Anterior cingulate cortex (tissue), 58 donors: Measurements from ENCODE around the gene PRCD.

Source experiments
- DNase-seq, 58 donors: peaks; one replicate each; lab custom pipeline; 2025; lab: John Stamatoyannopoulos, UW

The PRCD gene

GRCh38 chr17:76565728-76566612 is 26.1 kb downstream of the PRCD start:
- DNase-seq = no peak

GRCh38 chr17:76566613-76566943 is 26.7 kb downstream of the PRCD start:
- DNase-seq = no peak

GRCh38 chr17:76566988-76567431 is 27.2 kb downstream of the PRCD start:
- no peak for DNase-seq

DNA sequence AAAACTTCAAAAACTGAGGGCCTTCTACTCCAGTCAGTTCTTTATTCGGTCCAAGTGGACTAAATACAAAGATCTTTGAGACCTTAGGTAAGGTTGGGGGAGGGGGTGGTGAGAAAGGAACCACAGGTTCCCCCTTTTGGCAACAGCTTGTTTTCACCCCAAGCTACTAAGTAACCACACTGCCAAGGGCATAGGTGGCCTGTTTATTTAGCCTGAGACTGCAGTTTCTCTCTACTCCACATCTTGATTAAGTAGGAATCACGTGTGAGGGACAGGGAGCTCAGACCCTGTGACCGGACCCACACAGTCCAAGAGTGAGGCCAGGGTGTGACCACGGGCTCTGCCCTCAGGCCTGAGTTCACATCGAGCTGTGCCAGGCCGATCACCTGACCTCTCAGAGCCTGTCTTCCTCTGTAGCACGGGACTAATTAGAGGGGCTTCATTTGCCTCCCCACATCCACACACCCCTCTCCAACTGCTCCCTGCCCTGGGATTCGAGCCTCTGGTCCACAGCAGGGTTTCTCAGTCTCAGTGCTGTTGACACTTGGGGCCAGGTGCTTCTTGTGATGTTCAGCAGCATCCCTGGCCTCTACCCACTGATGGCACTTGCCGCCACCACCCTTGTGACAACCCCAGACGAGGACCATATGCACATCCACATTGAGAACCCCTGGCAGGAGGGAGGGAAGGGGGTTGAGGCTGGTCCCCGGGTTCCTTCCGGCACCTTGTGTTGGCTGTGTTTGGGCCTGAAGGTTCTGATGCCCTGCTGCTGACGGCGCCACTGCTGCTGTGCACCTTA is 28.0 kb downstream of the PRCD start:
- DNase-seq = no peak

DNA sequence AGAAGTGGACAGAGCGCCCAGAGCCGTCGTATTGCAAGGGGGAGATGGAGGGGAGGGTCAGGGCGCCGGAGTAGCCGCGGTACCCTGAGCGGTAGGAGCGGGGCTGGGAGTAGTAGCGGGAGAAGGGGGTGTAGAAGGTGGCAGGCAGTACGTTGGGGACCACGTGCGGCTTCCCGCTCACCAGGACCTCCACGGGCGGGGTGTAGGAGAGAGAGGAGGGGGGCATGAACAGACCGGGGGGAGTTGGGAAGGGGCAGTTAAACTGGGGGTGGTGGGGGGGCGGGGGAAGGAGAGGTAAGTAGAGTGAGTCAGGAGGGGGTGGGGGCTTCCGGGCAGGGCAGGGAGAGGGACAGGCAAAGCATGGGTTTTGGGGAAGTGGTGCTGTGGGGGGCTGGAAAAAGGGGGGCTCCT is 29.0 kb downstream of the PRCD start:
- no peak for DNase-seq

DNA sequence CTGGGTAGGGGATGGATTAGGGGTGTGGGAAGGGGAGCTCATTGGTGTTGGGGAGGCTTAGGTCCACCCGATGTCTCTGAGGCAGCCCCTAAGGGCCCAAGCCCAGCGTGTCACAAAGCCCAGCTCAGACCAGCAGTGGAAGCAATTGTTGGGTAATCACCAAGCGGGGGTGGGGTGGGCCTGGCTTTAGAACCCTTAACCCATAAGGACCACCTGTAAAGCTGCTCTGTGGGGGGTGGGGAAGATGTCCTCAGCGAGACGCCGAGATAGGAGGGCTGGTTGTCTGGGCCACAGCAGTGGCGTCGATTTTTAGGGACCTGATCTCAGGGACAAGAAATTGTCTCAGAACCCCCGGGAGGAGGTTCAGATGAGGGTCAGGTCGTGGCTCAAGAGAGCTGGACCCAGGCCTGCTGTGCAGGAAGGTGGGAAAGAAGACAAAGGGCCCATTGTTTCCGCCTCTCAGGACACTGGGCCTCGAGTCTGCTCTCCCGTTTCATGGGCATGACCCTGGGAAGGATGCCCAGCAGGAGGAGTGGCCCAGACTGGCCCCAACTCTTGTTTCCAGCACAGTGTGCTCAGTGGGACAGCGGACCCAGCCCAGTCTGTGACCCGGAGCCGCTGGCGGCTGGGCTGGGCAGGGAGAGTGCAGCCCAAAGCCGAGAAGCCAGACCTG is 29.9 kb downstream of the PRCD start:
- DNase-seq = peak in 50 of 58 donors; percentile 25 to 90 (median 64)

- no peak for DNase-seq
These were observed 30.6 kb downstream of the PRCD start for GRCh38 chr17:76570457-76570856.

GRCh38 chr17:76570877-76571471 is 31.1 kb downstream of the PRCD start:
- DNase-seq = no peak

DNA sequence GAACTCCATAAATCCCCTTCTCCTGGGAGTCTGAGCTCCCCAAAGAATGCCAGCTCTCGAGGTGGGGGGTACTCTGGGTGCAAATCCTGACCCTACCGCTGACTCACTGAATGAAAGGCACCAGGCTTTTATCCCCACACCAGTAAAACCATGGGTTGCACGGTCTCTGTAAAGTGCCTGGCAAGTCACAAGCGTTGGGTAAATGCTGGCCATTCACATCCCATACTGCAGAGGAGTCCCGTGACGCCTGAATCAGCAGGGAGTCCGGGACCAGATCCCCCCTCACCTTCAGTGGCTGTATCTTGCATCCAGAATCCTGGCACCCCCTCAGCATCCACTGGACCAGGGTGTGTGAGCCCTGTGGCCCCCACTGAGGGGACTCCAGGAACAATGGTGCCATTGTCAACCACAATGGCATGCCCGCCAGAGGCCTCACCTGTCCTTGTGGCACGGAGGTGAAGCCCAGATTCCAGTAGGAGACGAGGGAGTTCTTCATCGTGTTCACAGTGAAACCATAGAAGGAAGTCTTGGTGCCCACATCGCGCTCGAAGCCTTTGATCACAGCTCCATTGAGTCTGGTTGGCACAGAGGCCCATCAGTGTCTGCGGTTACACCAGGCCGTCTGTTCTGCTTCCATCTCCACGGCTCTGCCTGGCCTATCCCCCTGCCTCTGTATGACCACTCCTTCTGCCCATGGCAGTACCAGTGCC is 32.5 kb downstream of the PRCD start:
- DNase-seq = no peak

DNA sequence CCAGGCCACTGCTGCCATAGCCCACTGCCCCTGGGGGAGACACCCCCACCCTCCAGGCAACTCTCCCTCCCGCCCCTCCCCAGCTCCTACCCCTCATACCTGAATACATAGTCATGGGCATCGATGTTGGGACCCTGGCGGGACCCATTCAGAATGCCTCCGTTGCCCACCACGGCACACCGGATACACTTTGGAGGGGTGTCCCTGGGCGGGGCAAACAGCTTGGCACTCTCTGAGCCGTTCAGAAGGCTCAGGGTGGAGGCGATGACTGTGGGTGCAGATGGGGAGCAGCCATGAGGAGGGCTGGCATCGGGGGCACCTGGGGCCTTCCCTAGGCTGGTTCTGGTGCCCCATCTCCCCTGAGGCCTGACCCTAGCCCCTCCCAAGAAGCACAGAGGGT is 33.3 kb downstream of the PRCD start:
- no peak for DNase-seq

- no peak for DNase-seq
These were observed 34.3 kb downstream of the PRCD start for GRCh38 chr17:76574166-76574565.

- no peak for DNase-seq
These were observed 35.7 kb downstream of the PRCD start for GRCh38 chr17:76575570-76575969.

DNA sequence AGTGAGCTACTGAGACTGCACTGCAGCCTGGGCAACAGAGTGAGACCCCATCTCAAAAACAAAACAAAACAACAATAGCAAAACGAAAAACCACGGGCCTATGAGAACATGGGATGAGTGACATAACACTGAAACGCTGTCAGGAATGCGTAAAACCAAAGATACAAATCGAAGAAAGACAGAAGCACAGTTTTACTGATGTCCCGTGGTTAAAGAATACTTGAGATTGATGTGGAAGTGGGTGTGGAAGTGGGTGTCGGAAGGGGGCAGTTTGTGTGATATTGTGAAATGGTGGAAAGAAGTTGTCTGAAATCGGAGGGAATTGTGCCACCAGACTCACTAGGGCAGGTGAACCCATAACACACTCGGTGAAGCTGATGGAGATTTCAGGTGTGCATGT is 36.3 kb downstream of the PRCD start:
- no peak for DNase-seq

DNA sequence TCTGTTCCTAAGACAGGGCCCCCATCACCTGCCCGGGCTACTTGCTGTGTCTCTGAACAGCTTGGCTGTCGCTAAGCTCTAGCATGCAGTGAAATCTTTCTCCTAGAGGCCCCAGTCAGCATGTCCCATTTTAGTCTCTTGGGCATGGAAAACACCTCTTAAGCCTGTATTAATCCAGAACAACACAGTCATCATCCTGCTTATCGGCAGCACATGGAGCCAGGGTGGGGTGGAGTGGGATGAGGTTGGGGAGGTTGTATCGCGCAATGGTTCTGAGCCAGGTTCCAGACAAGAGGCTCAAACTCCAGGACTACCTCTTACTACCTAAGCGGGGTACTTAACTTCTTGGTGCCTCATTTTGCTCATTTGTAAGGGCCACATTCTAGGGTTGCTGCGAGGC is 38.0 kb downstream of the PRCD start:
- no peak for DNase-seq

GRCh38 chr17:76578376-76578775 is 38.5 kb downstream of the PRCD start:
- DNase-seq = no peak

DNA sequence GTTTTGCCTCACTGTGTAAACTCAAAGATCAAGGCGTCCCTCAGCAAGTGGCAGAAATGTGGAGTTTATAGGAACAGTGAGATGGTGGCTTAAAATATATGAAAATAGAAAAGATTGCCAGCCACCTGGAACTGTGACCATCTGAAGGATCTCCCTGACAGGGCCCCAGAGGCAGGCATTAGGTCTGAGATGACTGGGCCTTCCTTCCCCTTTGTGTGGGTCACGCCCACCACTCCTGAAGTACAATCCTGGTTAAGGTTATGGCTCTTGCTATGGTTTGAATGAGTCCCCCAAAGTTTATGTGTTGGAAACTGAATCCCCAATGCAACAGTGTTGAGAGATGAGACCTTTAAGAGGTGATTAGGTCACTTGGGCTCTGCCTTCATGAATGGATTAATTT is 39.4 kb downstream of the PRCD start:
- DNase-seq = no peak

DNA sequence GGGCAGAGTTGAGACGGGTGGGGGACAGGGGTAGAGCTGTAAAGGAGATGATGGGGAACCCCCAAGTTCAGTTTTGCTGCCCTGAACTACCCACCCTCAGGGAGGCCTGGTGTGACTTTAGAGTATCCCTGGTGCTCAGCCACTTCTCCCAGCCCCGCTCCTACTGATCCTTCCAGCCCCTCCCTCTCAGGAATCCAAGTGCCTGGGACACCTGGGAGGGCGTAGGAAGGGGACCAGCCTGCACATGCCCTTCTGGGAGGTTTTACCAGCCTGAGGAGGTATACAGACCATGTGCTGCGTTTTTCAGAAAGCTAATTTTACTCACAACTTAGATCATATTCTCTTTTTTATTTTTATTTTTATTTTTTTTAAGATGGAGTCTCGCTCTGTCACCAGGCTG is 41.7 kb downstream of the PRCD start:
- DNase-seq = no peak

DNA sequence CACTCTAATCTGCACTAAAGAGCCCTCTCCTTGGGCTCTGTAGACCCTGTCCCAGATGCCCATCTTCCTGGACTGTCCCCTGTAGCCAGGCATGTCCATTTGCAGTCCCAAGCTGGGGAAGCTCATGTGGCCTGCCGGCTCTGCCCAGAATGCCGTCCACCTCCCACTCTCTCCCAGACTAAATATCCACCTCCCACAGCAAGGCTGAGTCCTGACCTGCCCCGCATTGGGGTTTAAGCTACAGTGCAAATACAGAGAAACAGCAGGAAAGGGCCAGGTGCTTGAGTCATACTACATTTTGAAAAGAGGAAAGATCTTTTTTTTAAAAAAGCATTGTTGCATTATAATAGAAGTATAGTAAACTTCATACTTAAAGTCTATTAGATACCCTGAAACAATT is 42.8 kb downstream of the PRCD start:
- DNase-seq = no peak

DNA sequence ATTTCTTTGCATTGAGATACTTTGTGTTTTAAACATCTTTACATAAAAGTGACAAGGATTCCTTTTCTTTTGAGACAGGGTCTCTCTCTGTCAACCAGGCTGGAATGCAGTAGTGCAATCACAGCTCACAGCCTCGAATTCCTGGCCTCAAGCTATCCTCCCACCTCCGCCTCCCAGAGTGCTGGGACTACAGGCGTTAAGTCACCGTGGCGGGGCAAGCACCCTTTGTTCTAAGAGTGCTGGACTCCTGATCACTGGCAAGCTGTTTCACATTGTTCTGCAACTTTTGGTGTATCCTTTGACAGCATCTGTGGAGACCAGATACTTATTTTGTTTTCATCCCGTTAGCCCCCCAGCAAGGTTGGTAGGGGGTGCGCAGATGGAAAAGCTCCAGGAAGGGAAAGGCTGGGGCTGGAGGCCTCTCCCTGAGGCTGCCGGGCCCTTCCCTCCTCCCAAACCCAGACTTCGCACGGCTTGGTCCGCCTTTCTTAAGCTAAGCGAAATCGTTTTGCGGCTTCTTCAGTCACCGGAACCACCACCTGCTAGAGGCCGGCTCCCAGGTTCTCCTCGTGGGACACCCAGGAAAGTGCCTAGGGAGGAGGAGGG is 44.7 kb downstream of the PRCD start:
- DNase-seq = no peak
